NB4 (cell line): Measurements from ENCODE around the gene GABRG3.

ENCODE experiments used
- CTCF ChIP-seq: IDR thresholded peaks from one replicate; pipeline ENCODE4 v1.5.1; 2012; ENCODE audit warnings: low read depth, low read length
- POLR2A ChIP-seq: IDR thresholded peaks from 2 replicates; pipeline ENCODE4 v1.6.1; 2011; ENCODE audit warnings: mild to moderate bottlenecking; ENCODE audit not compliant: insufficient read length; ENCODE audit errors: extremely low read depth

GRCh38 chr15:27324886-27325615, 354.1 kb downstream of the GABRG3 start:
- TF ChIP-seq CTCF, result no peak
- no peak for TF ChIP-seq POLR2A
